GM08714 (cell line): ENCODE data around the gene BATF2.
"Not testable (repeated sequence)": the region's sequence is repeated elsewhere in the genome, so short reads cannot be mapped to it uniquely, and the experiment has no call there.

Experiments used
- H3K4me3 ChIP-seq: fragments of 200-500 bp; sonication (Bioruptor generic); 2 replicates; pipeline ENCODE4 v1.5.1; 2014; ENCODE audit warnings: mild to moderate bottlenecking, low read length, inconsistent platforms
- ZNF274 ChIP-seq: IDR thresholded peaks from 2 replicates; pipeline ENCODE4 v1.6.1; 2012; ENCODE audit warnings: mild to moderate bottlenecking, low read depth, low read length

The BATF2 gene

GRCh38 chr11:65021509-65021908 lies 24.7 kb upstream of the BATF2 start:
- no peak for TF ChIP-seq ZNF274

GRCh38 chr11:65021003-65021402 lies 24.2 kb upstream of the BATF2 start:
- no peak overlapping the region for H3K4me3 ChIP-seq
- TF ChIP-seq ZNF274: no peak

More at GRCh38 chr11:65021509-65021908, 24.7 kb upstream of the BATF2 start:
- no peak overlapping the region for H3K4me3 ChIP-seq

- H3K4me3 ChIP-seq: no peak overlapping the region
- no peak for TF ChIP-seq ZNF274
Measured at GRCh38 chr11:65019824-65020223, 23.1 kb upstream of the BATF2 start.

GRCh38 chr11:65017937-65018336 lies 21.2 kb upstream of the BATF2 start:
- TF ChIP-seq ZNF274: no peak

GRCh38 chr11:65016705-65017104 lies 19.9 kb upstream of the BATF2 start:
- TF ChIP-seq ZNF274: no peak
- no peak overlapping the region for H3K4me3 ChIP-seq

More at GRCh38 chr11:65017937-65018336, 21.2 kb upstream of the BATF2 start:
- H3K4me3 ChIP-seq: no peak overlapping the region

GRCh38 chr11:65014726-65015227 lies 18.0 kb upstream of the BATF2 start:
- H3K4me3 ChIP-seq: peak overlapping the region; percentile 80
- no peak for TF ChIP-seq ZNF274

GRCh38 chr11:65013888-65014725 lies 17.3 kb upstream of the BATF2 start, which contains the start of gene ARL2:
Gene ARL2 (plus strand): TSS chr11:65014160. CDS start chr11:65014208, 48 bp downstream.
- H3K4me3 ChIP-seq: peak within 1 kb of the TSS; percentile 80
- no peak for TF ChIP-seq ZNF274

GRCh38 chr11:65013130-65013887 lies 16.5 kb upstream of the BATF2 start:
- H3K4me3 ChIP-seq: peak overlapping the region; percentile 80
- no peak for TF ChIP-seq ZNF274

GRCh38 chr11:65008873-65009272 lies 12.1 kb upstream of the BATF2 start:
- no peak for TF ChIP-seq ZNF274
- H3K4me3 ChIP-seq: no peak overlapping the region

- no peak overlapping the region for H3K4me3 ChIP-seq
- no peak for TF ChIP-seq ZNF274
Measured at GRCh38 chr11:65008016-65008415, 11.2 kb upstream of the BATF2 start.

- H3K4me3 ChIP-seq: not testable (repeated sequence)
Measured at GRCh38 chr11:65003968-65004367, 7.2 kb upstream of the BATF2 start.

- TF ChIP-seq ZNF274: no peak
- H3K4me3 ChIP-seq: no peak overlapping the region
Measured at GRCh38 chr11:65003282-65003681, 6.5 kb upstream of the BATF2 start.

- TF ChIP-seq ZNF274: no peak
- H3K4me3 ChIP-seq: no peak overlapping the region
Measured at GRCh38 chr11:65002706-65003105, 5.9 kb upstream of the BATF2 start.

GRCh38 chr11:64999478-64999877 lies 2.7 kb upstream of the BATF2 start:
- H3K4me3 ChIP-seq: no peak overlapping the region
- TF ChIP-seq ZNF274: no peak
